ENCODE results near the gene MID1IP1. TPM values are rescaled to one million over a fixed set of nuclear protein-coding genes. Genes with fewer than 3 reads are reported as not detected.
A peak's percentile ranks its signal among the peaks of the same experiment; 100 is the strongest.

MID1IP1 gene
- total and polyA plus RNA-seq, 2 of the 8 experiments (the other 6 are each of a cell fraction or from before 2014, with no cell fraction given), result 118 to 128 TPM

DNA sequence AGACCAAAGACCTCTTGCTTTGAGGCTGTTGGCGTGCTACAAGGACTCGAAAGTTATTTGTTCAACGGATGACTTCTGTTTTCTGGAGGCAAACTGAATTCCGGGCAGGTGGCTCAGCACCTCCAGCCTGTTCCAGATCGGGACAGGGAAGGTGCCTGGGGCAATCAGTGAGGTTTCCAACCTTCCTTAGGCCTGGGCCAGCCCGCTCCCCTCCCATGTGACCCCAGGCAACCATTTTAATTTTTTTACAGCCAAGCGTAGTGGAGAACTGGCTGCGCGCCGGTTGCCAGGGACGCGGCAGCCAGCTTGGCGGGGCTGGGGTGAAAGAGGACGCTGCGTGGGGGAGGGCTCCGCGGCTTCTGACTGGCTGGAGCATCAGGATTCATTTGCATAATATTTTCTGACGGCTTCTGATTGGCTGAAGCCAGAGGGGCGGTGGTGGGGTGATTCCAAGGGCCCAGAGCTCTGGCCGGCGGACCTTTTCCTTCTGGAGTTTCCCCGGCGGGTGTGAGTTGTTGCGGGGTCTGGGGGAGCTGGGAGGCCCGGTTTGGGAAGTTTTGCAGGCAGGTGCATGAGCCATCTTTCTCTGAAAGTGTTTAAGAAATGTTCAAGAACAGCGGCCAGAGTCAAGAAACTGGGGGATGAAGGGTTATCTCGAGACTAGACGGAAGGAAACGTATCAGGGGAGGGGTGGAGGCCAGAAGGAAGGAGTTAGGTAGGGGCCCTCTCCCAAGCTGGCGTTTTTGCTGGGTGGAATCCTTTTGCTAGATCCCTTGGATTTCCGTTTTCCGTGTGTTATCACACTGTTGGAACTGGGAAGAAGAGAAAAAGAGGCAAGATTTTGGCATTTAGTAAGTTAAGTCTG, at the start of gene MID1IP1 (continued):
- TF ChIP-seq, protein P1, sequence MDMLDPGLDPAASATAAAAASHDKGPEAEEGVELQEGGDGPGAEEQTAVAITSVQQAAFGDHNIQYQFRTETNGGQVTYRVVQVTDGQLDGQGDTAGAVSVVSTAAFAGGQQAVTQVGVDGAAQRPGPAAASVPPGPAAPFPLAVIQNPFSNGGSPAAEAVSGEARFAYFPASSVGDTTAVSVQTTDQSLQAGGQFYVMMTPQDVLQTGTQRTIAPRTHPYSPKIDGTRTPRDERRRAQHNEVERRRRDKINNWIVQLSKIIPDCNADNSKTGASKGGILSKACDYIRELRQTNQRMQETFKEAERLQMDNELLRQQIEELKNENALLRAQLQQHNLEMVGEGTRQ (IDR thresholded peaks at IDR 0.05; ENCODE audit: low read length), result peak; percentile 55; the same call in 1 of the 2 replicates
- no peak for TF ChIP-seq CBX8 (IDR thresholded peaks at IDR 0.05; ENCODE audit: borderline replicate concordance, low read depth, low read length)
- TF ChIP-seq CREB1 (IDR thresholded peaks at IDR 0.05), result peak; percentile 31; the same call in 1 of the 2 replicates
- no peak for TF ChIP-seq CHD2 (IDR thresholded peaks at IDR 0.05; ENCODE audit: low read length)
- no peak for TF ChIP-seq GABPA (IDR thresholded peaks at IDR 0.05; ENCODE audit: borderline replicate concordance, insufficient read depth, low read length)
- TF ChIP-seq RFX5 (IDR thresholded peaks at IDR 0.05; ENCODE audit: borderline replicate concordance, low read depth, low read length), result no peak
- no peak for TF ChIP-seq CEBPB (IDR thresholded peaks at IDR 0.05; ENCODE audit: low read depth, low read length)
- no peak for TF ChIP-seq CHD1 (IDR thresholded peaks at IDR 0.05; ENCODE audit: low read depth, low read length)
- TF ChIP-seq, protein P2, sequence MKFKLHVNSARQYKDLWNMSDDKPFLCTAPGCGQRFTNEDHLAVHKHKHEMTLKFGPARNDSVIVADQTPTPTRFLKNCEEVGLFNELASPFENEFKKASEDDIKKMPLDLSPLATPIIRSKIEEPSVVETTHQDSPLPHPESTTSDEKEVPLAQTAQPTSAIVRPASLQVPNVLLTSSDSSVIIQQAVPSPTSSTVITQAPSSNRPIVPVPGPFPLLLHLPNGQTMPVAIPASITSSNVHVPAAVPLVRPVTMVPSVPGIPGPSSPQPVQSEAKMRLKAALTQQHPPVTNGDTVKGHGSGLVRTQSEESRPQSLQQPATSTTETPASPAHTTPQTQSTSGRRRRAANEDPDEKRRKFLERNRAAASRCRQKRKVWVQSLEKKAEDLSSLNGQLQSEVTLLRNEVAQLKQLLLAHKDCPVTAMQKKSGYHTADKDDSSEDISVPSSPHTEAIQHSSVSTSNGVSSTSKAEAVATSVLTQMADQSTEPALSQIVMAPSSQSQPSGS (IDR thresholded peaks at IDR 0.05; ENCODE audit: low read length), result no peak; the same call in 1 of the 2 replicates
- TF ChIP-seq, protein P3, sequence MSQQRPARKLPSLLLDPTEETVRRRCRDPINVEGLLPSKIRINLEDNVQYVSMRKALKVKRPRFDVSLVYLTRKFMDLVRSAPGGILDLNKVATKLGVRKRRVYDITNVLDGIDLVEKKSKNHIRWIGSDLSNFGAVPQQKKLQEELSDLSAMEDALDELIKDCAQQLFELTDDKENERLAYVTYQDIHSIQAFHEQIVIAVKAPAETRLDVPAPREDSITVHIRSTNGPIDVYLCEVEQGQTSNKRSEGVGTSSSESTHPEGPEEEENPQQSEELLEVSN (IDR thresholded peaks at IDR 0.05), result peak; percentile 43; the same call in 1 of the 2 replicates
- no peak for TF ChIP-seq KDM1A (IDR thresholded peaks at IDR 0.05; ENCODE audit: borderline replicate concordance, low read length)
- no peak for TF ChIP-seq SIX5 (IDR thresholded peaks at IDR 0.05; ENCODE audit: low read depth, low read length)
- TF ChIP-seq NRF1 (IDR thresholded peaks at IDR 0.05; ENCODE audit: low read depth, low read length), result no peak
- TF ChIP-seq, protein P4, sequence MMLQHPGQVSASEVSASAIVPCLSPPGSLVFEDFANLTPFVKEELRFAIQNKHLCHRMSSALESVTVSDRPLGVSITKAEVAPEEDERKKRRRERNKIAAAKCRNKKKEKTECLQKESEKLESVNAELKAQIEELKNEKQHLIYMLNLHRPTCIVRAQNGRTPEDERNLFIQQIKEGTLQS (IDR thresholded peaks at IDR 0.05; ENCODE audit: insufficient read depth, low read depth, low read length), result no peak
- TF ChIP-seq BRCA1 (IDR thresholded peaks at IDR 0.05; ENCODE audit: low read depth, low read length), result no peak
- no peak for TF ChIP-seq POLR2AphosphoS5 (IDR thresholded peaks at IDR 0.05; ENCODE audit: low read depth, low read length)
- peak; percentile 38 for TF ChIP-seq PHF8 (conservative IDR thresholded peaks at IDR 0.05; ENCODE audit: low read depth, low read length)
- TF ChIP-seq JUN (IDR thresholded peaks at IDR 0.05; ENCODE audit: low read depth, low read length), result no peak
- TF ChIP-seq SUZ12 (IDR thresholded peaks at IDR 0.05; ENCODE audit: low read length), result no peak
